Forelimb muscle (tissue), 1 donor: ENCODE data around the gene UNC79. TPM values are rescaled to one million over a fixed set of nuclear protein-coding genes. Genes with fewer than 3 reads are reported as not detected.
"Not testable (repeated sequence)": the region's sequence is repeated elsewhere in the genome, so short reads cannot be mapped to it uniquely, and the experiment has no call there.

Experiments used
- DNase-seq: peaks from one replicate; pipeline ENCODE4 v3.0.0-alpha.2; 2013; ENCODE audit warnings: low read depth
- polyA plus RNA-seq: library from polyadenylated mRNA; unstranded; fragments of 120-200 nt; gene quantifications from one replicate; pipeline ENCODE4 v1.2.1, GENCODE V29; 2013; ENCODE audit not compliant: insufficient read length

The UNC79 gene
- 0.38 TPM for polyA plus RNA-seq

DNA sequence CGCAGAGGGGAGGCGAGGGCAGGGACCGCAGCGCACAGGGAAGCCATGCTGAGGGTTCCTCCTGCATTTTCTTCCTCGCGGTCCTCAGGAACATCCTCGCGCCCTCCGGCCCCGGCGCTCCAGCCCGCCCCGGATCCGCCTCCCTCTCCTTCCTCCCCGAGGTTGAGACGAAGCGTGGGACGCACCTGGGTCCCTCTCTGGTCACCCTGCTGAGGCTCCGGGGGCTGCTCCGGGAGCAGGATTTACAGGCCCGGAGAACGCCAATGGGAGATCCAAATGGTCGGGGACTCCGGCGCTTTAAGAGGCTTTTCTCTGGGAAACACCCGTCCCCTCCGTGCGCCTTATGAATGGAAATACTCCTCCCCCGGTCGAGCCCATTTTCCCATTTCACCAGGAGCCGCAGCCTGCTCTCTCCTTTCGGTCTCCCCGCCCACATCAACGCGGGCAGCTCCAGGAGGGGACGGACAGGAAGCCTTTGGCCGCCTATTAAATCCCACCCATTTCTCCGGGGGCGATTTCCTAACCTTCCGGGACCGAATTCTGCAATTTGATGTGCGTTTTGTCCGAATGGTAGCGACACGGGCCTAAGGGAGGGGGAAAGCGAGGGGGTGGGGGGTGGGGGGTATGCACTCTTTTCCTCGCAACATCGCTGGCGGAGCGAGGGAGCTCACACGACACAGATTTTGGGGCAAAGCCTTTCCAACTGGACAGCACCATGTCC, at the start of gene UNC79:
Gene UNC79 (plus strand): TSS at position 625 of the 721 bp plus-strand sequence. CDS start 91 bp downstream, at position 716.
- no peak for DNase-seq

DNA sequence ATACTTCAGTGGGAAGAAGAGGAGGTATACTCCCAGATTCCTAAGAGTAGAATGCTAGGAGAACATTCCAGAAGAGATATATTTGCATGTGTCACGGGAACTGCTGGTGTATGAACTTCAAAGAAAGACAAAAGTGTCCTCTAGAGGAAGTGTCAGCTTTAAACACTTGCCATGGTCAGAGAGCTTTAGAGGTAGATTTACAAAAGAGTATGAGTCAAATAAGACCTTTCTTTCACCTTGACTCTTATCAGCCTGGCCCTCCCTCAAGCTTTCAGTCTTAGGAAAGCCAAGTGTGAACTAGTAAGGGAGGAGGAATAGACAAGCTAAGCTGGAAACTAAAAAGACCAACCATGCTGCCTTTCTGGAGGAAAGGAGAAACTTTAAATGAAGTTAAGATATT, 49.1 kb upstream of the UNC79 start:
- DNase-seq: no peak

DNA sequence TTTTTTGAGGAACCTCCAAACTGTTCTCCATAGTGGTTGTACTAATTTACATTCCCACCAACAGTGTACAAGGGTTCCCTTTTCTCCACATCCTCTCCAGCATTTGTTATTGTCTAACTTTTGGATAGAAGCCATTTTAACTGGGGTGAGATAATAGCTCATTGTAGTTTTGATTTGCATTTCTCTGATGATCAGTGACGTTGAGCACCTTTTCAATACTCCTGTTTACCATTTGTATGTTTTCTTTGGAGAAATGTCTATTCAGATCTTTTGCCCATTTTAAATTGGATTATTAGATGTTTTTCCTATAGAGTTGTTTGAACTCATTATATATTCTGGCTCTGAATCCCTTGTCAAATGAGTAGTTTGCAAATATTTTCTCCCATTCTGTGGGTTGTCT, 46.5 kb upstream of the UNC79 start:
- DNase-seq: not testable (repeated sequence)

DNA sequence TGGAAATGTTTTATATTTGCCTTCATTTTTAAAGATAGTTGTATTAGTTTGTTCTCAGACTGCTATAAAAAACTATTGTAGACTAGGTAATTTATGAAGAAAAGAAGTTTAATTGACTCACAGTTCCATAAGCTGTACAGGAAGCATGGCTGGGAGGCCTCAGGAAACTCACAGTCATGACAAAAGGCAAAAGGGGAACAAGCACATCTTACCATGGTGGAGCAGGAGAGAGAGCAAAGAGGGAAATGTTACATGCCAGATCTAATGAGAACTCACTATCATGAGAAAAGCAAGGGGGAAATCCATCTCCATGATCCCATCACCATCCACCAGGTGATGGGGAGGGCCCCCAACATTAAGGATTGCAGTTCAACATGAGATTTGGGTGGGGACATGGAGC, 35.5 kb upstream of the UNC79 start:
- DNase-seq: no peak

DNA sequence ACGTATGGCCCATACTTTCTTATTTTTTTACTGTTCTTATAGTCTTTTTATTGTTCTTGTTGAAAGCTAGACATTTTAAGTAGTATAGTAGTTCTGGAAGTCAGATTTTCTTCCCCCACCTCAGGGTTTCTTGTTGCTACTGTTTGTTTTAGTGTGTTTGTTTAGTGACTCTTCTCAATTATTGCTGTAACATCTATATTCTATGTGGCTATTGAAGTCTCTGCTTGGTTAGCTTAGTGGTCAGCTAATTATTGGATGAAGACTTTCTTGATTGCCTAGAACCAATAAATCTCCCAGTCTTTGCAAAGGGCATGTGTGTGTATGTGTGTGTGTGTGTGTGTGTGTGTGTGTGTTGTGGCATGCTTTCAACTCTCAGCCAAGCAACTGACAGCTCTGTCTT, 34.3 kb upstream of the UNC79 start:
- DNase-seq: no peak

DNA sequence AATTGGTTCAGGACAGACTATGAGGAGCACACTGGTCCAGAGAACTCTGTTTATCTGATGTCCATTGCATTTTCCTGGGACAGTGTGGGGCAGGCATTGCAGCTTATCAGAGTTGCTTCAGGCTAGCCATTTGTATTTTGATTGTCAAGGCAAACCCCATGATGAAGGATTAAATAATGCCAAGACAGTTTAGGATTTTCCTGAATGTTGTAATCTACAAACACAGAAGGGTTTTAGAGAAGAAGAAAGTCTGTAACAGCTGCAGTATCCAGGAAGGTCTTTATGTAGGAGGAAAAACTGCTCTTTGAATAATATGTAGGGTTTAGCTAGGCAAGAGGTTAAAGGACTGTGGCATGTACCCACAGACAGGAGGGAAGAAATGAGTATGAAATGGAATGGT, 32.2 kb upstream of the UNC79 start:
- DNase-seq: no peak

DNA sequence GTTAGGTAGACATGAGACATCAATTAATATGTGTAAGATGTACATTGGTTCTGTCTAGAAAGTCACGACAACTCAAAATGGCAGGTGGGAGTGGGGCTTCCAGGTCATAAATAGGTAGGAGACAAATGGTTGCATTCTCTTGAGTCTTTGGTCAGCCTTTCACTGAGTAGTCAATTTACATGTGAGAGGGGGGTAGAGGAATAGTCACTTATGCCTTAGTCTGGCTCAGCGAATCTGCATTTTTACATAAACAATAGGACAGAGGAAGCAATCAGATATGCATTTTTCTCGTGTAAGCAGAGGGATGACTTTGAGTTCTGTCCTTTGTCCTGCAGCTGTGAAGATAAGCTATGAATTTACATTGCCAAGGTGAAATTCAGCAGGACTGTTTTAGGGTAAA, 27.8 kb upstream of the UNC79 start:
- no peak for DNase-seq

DNA sequence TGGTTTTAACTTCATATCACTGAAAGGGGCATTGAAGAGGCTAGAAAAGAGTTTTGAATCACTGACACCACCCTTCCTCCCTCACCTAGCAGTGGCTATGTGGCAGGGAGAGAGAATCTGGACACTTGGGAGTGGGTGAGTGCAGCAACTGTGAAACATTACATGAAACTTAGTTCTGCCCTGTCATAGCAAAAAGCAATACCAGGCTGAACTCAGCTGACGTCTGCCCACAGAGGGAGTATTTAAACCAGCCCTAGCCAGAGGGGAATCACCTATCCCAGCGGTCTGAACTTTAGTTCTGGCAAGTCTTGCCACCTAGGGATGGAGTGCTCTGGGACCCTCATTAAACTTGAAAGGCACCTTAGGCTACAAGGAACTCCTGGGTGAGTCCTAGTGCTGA, 20.7 kb upstream of the UNC79 start:
- DNase-seq: no peak

DNA sequence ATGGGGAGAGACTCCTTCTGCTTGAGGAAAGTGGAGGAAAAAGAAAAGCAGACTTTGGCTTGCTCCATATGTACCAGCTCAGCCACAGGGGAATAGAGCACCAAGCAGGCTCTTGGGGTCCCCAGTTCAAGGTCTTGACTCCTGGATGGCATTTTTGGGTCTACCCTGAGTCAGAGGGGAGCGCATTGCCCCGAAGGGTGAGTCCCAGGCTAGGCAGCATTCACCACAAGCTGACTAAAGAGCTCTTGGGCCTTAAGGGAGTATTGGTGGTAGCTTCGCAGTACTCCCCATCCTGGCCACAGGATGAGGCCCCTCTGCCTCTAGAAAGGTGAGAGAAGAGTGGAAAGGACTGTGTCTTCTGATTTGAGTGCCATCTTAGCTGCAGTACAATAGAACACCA, 19.8 kb upstream of the UNC79 start:
- no peak for DNase-seq

DNA sequence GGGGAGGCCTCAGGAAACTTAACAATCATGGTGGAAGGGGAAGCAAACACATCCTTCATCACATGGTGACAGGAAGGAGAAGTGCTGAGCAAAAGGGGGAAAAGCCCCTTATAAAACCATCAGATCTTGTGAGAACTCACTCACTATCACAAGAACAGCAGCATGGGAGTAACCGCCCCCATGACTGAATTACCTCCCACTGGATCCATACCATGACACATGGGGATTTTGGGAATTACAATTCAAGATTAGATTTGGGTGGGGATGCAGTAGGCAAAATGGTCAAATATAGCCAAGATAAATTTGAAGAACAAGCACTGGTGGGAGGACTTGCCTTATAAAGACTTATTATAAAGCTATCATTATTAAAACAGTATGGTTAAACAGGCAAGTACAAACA, 5.6 kb upstream of the UNC79 start:
- not testable (repeated sequence) for DNase-seq

DNA sequence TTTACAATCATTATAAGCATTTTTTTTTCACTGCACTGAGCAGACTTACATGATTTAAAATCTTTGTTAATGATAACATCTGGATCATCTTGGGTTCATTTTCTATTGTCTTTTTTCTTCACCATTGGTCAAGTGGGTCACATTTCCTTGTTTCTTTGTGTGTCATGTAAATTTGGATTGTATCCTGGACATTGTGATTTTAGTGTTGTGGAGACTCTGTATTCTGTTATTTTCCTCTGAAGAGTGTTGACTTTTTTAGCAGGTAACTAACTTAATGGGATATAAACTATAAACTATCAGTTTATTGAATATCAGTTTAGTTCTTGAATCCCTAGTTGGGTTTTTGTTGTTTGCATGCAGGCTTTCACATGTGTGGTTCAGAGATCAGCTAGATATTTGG, 4.0 kb upstream of the UNC79 start:
- no peak for DNase-seq

DNA sequence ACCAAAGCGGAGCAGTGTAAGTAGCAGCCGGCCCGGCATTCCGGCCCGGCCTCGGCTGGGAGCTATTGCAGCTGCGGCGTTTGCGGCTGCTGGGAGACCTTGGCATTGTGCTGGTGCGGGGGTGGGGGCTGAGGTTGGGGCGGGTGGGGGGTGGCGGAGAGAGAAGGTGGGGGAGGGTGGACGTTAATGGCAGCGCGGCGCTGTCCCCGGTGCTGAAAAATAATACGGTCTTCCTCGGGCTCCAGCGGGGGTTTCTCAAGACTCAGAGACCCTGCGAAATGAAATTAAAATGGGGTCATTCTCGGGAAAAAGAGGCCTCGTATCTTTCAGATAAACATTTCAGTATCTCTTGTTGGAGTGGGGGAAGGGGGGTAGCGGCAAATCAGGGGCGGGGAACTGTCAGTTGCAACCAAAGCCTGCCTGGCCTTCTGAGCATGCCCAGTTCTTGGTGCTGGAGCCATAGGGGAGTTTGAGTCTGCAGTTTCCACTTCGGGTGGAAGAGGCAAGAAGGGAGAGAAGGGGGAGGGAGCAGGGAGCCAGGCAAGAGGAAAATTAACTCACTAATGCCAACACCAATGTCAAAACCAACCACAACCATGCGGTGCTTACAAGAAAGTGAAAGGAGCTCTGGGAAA, 414 bp downstream of the UNC79 start:
- no peak for DNase-seq

DNA sequence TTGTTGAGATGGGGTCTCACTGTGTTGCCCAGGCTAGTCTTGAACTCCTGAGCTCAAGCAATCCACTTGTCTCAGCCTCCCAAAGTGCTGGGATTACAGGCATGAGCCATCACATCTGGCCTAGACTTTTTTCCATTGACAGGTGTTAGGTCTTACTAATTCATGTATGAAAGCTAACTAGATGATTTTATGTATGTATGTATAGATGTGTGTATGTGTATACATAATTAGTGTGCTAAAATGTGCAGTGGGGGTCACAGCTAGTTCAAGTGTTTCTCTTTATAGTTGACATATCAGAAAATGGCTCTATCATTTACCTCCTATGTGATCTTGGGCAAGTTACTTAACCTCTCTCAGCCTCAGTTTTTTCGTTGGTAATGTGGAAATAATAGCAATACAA, 23.5 kb downstream of the UNC79 start:
- no peak for DNase-seq

DNA sequence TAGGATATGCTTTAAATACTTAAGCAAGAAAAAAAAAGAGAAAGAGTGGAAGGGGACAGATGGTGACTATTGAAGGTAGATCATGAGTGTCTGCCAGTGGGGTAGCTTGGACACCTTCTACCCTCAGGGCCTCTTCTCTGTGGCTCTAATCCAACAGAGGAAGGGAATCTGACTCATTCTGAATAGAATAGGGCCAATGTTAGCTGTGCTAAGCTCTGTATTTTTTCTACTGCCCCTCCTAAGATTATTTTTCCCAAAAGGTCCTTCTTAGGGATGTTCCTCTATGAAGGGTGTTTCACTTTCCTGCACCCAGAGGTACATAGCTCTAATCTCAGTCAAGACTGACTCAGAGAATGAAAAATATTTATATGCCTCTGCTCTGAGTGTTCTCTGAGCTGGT, 25.6 kb downstream of the UNC79 start:
- DNase-seq: no peak

DNA sequence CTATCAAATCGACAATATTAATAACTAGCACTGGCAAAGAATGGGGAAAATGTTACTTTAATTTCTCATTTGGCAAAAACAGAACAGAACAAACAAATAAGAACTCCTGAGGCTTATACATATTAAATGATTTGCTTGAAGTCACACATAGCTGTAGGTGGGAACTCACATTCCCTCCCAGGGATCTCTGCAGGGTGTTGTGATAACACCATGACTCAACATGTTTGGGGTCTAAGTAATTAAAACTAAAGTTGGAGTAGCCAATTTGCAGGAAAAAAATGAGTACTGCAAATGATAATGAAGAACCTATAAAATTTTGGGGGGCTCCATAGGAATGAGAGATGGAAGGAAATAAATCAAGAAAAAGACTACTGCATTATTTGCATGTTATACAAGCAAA, 27.5 kb downstream of the UNC79 start:
- DNase-seq: no peak

DNA sequence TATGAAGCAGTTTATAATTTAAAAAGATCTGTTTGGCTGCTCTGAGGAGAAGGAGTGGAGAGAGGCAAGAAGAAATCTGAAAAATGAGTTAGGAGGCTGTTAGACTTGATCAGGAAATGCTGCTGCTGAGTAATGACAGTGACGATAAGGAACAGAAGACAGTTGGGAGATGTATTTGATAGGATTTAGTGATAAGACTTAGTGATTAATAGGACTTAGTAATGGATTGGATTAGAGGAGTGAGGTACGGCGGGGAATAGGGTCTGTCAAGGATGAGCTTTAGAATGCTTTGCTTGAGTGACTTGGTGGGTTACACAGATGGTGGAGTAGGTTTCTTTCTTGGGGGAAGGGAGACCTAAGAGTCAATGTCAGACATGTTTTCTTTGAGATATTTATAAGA, 31.7 kb downstream of the UNC79 start:
- no peak for DNase-seq

DNA sequence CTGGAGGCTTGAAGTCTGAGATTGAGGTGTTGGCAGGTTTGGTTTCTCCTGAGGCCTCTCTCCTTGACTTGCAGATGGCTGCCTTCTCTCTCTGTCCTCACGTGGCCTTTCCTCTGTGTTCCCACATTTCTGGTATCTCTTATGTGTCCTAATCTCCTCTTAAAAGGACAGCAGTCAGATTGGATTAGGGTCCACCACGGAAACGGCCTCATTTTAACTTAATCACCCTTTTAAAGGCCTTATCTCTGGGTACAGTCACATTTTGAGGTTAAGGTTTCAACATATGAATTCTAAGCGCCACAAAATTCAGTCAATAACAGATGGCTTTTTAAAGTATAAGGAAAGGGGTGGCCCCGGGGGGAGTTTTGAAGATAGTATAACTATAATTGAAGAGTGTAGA, 33.5 kb downstream of the UNC79 start:
- DNase-seq: no peak

DNA sequence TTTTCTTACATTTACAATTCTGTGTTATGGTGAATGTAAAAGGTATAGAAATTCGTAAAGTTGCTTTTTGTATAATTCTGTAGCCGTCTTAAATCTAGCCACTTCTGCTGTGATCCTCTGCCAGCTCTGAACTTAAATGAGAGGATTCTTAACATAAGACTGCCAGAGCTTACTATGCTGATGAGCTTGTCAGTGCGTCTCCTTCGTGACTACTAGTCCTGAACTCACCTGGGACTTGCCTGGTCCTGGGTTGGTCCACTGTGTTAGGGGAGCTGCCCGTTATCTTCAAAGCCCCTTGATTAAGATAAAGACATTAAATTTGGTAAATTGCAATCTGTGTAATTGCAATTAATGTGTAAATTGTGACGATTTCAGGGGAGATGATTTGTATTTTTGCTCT, 44.7 kb downstream of the UNC79 start:
- no peak for DNase-seq

DNA sequence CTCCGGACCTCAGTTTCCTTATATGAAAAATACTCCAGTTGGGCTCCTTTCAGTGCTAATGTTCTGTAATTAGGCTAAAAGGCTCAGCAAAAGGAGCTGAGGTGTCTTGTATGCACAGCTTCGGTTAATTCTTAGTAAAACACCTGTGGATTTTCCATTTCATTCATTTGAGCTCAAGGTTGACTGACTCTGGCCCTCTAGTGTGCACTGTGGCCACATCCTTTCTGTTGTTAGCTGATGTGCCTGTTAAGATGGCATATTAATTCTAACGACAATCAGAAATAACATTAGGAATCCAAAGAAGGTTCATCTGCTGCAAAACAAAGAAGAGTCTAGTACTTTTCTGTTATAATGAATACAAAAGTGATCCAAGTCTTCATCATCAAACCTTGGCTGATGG, 45.6 kb downstream of the UNC79 start:
- DNase-seq: no peak

DNA sequence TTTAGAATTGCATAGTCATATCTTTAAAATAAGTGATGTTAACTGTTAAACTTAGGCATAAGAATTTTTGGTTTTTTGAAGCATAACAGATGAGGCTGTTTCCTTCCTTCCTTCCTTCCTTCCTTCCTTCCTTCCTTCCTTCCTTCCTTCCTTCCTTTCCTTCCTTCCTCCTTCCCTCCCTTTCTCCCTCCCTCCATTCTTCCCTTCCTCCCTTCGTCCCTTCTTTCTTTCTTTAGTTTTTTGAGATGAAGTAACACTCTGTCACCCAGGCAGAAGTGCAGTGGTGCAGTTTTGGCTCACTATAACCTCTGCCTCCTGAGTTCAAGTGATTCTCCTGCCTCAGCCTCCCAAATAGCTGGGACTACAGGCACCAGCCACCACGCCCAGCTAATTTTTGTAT, 48.3 kb downstream of the UNC79 start:
- DNase-seq: not testable (repeated sequence)

DNA sequence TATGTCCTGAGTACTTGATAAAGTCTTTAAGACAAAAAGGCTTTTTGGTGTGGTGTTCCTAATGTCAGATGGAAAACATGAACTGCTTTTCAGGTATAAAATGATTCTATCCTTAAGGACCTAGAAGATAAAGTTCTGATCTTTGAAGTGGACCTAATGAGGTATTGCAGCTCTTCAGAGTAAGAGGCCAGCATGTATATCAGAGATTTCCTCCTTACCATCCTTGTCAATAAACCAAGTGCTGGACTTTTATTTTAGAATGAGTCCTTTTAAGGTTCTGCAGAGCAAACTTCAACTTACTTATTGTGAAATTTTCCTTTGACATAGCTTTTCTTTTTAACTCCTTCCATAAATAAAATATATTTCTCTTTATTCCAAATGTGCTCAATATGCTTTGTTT, 50.1 kb downstream of the UNC79 start:
- DNase-seq: no peak

DNA sequence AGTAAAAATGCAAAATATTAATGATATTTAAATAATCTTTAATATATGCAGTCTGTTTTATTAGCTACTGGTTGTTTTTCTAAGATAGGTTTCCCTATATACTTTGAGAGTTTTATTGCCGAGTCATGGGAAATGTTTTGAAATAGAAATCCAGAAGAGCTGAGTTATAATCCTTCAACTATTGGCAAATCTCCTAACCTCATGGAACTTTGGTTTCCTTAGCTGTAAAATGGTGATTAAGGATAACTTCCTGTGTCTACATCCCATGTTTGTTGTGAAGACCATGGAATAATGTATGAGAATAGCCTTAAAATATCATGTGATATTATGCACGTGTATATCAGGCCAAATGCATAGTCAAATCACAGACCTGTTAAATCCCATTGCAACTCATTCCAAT, 51.0 kb downstream of the UNC79 start:
- DNase-seq: no peak

DNA sequence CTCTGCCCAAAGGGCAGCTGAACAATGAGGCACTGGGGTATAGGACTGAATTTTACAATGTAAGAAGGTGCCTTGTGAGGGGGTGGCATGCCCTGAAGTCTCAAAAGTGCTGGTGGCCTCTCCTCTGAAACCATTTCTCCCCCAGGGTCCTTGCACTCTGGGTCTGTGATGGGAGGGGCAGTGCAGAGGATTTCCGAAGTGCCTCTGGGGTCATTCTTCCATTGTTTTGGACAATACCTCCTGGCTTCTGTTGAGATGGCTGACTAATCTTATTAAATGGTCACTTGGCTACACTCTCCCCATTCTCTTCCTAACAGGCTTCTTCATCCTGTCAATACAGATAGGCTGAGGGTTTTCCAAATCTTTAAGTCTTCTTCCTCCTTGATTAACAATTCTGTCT, 59.3 kb downstream of the UNC79 start:
- no peak for DNase-seq

DNA sequence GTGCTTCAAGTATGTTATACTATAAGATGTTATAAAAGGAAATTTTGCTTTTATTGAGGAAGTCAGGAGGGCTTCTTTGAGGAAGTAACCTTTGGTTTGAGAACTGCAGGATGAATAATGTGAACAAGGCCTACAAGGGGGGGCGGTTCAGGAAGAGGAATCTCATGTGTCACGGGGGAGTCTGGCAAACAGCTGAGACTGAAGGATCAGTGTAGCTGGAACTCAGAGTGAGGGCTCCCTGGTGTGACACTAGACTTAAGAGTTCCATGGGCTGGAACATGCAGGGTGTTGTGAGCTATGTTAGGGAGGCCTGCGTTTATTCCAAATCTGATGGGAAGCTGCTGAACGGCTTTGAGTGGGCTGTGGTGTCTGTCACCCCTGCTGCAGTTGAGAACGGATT, 62.3 kb downstream of the UNC79 start:
- no peak for DNase-seq
